GM21717 (cell line): ENCODE measurements around the gene METRNL.
"Not testable (repeated sequence)": the region's sequence is repeated elsewhere in the genome, so short reads cannot be mapped to it uniquely, and the experiment has no call there.

Source experiments
- ATAC-seq: cut with Tn5 transposase; IDR thresholded peaks from one replicate; pipeline ENCODE4 v1.9.1; 2021; ENCODE audit warnings: mild to moderate bottlenecking, moderate library complexity; ENCODE audit not compliant: unreplicated experiment

METRNL gene

GRCh38 chr17:83051396-83052240 is 27.8 kb upstream of the METRNL start:
- ATAC-seq: peak; percentile 83

- peak; percentile 3 for ATAC-seq
Measured at GRCh38 chr17:83052241-83052564, 27.2 kb upstream of the METRNL start.

GRCh38 chr17:83053021-83053681 is 26.3 kb upstream of the METRNL start:
- ATAC-seq: no peak

- no peak for ATAC-seq
Measured at GRCh38 chr17:83053739-83054451, 25.5 kb upstream of the METRNL start.

- no peak for ATAC-seq
Measured at GRCh38 chr17:83054518-83055125, 24.8 kb upstream of the METRNL start.

GRCh38 chr17:83055176-83055575 is 24.2 kb upstream of the METRNL start:
- not testable (repeated sequence) for ATAC-seq

- no peak for ATAC-seq
Measured at GRCh38 chr17:83055911-83056582, 23.4 kb upstream of the METRNL start.

- no peak for ATAC-seq
Measured at GRCh38 chr17:83056583-83057396, 22.6 kb upstream of the METRNL start.

- no peak for ATAC-seq
Measured at GRCh38 chr17:83057397-83057761, 22.0 kb upstream of the METRNL start.

- ATAC-seq: no peak
Measured at GRCh38 chr17:83057793-83058265, 21.6 kb upstream of the METRNL start.

GRCh38 chr17:83058266-83058798 is 21.1 kb upstream of the METRNL start:
- no peak for ATAC-seq

- ATAC-seq: no peak
Measured at GRCh38 chr17:83061586-83061985, 17.8 kb upstream of the METRNL start.

- ATAC-seq: no peak
Measured at GRCh38 chr17:83062011-83062817, 17.2 kb upstream of the METRNL start.

- no peak for ATAC-seq
Measured at GRCh38 chr17:83062818-83063671, 16.4 kb upstream of the METRNL start.

GRCh38 chr17:83064021-83064731 is 15.2 kb upstream of the METRNL start:
- ATAC-seq: no peak

GRCh38 chr17:83064732-83065659 is 14.4 kb upstream of the METRNL start:
- ATAC-seq: no peak
